H9 (cell line): Measurements from ENCODE around the gene PBX1. TPM values are rescaled to one million over a fixed set of nuclear protein-coding genes. Genes with fewer than 3 reads are reported as not detected.

ENCODE experiments used
- DNase-seq: peaks from one replicate; pipeline ENCODE4 v3.0.0-alpha.2; 2017
- H2AFZ ChIP-seq: one replicate; pipeline ENCODE4 v1.6.1; 2013; ENCODE audit warnings: mild to moderate bottlenecking, low read length, control low read depth, moderate library complexity
- H2AK5ac ChIP-seq: 2 replicates; pipeline ENCODE4 v1.6.1; 2013; ENCODE audit warnings: low read length, control low read depth, mixed read lengths; ENCODE audit not compliant: insufficient read length
- H2BK120ac ChIP-seq: one replicate; pipeline ENCODE4 v1.6.1; 2013; ENCODE audit warnings: low read depth, mild to moderate bottlenecking, low read length, control low read depth, inconsistent platforms; ENCODE audit not compliant: poor library complexity, severe bottlenecking
- H2BK12ac ChIP-seq: 2 replicates; pipeline ENCODE4 v1.6.1; 2013; ENCODE audit warnings: low read length, control low read depth, mixed read lengths, low read depth; ENCODE audit not compliant: insufficient read length
- H2BK15ac ChIP-seq: 2 replicates; pipeline ENCODE4 v1.6.1; 2013; ENCODE audit warnings: low read depth, low read length, control low read depth
- H2BK20ac ChIP-seq: one replicate; pipeline ENCODE4 v1.6.1; 2013; ENCODE audit warnings: low read depth, mild to moderate bottlenecking, low read length, control low read depth, inconsistent platforms; ENCODE audit not compliant: poor library complexity, severe bottlenecking
- H2BK5ac ChIP-seq: 2 replicates; pipeline ENCODE4 v1.6.1; 2013; ENCODE audit warnings: low read length, control low read depth, mixed read lengths; ENCODE audit not compliant: insufficient read length
- H3K14ac ChIP-seq: 2 replicates; pipeline ENCODE4 v1.6.1; 2013; ENCODE audit warnings: low read length, control low read depth; ENCODE audit not compliant: insufficient read depth
- H3K18ac ChIP-seq: 2 replicates; pipeline ENCODE4 v1.6.1; 2013; ENCODE audit warnings: low read depth, mild to moderate bottlenecking, mixed read lengths, low read length, control low read depth; ENCODE audit not compliant: insufficient read length
- H3K23ac ChIP-seq: 2 replicates; pipeline ENCODE4 v1.6.1; 2013; ENCODE audit warnings: low read length, control low read depth, mixed read lengths, low read depth; ENCODE audit not compliant: insufficient read length
- H3K23me2 ChIP-seq: 2 replicates; pipeline ENCODE4 v1.6.1; 2013; ENCODE audit warnings: low read depth, mild to moderate bottlenecking, mixed read lengths, low read length, control low read depth; ENCODE audit not compliant: insufficient read length, poor library complexity, severe bottlenecking
- H3K27ac ChIP-seq: 2 replicates; pipeline ENCODE4 v1.5.1; 2013; ENCODE audit warnings: low read length, control low read depth, mixed read lengths, low read depth; ENCODE audit not compliant: insufficient read length
- H3K27me3 ChIP-seq: 2 replicates; pipeline ENCODE4 v1.6.1; 2013; ENCODE audit warnings: low read length, control low read depth, inconsistent platforms; ENCODE audit not compliant: insufficient read depth
- H3K4ac ChIP-seq: 2 replicates; pipeline ENCODE4 v1.6.1; 2013; ENCODE audit warnings: low read depth, mild to moderate bottlenecking, control low read depth, inconsistent platforms, low read length, moderate library complexity
- H3K4me1 ChIP-seq: 2 replicates; pipeline ENCODE4 v1.6.1; 2013; ENCODE audit warnings: low read length, control low read depth, inconsistent platforms; ENCODE audit not compliant: insufficient read depth
- H3K4me2 ChIP-seq: 2 replicates; pipeline ENCODE4 v1.6.1; 2013; ENCODE audit warnings: low read length, control low read depth, mixed read lengths; ENCODE audit not compliant: insufficient read length, insufficient read depth
- H3K56ac ChIP-seq: 2 replicates; pipeline ENCODE4 v1.6.1; 2013; ENCODE audit warnings: low read depth, mild to moderate bottlenecking, mixed read lengths, low read length, control low read depth; ENCODE audit not compliant: insufficient read length
- H3K79me1 ChIP-seq: 2 replicates; pipeline ENCODE4 v1.6.1; 2013; ENCODE audit warnings: low read depth, mild to moderate bottlenecking, moderate library complexity, low read length, control low read depth, inconsistent platforms; ENCODE audit not compliant: insufficient read depth, poor library complexity, severe bottlenecking
- H3K79me2 ChIP-seq: 2 replicates; pipeline ENCODE4 v1.6.1; 2013; ENCODE audit warnings: low read length, control low read depth, inconsistent platforms; ENCODE audit not compliant: insufficient read depth
- H3K9ac ChIP-seq: 2 replicates; pipeline ENCODE4 v1.6.1; 2013; ENCODE audit warnings: low read length, control low read depth, mixed read lengths; ENCODE audit not compliant: insufficient read length; ENCODE audit errors: extremely low read depth
- H3K9me3 ChIP-seq: one replicate; pipeline ENCODE4 v1.6.1; 2013; ENCODE audit warnings: low read depth, low read length, inconsistent platforms; ENCODE audit not compliant: control insufficient read depth
- H3T11ph ChIP-seq: one replicate; pipeline ENCODE4 v1.6.1; 2013; ENCODE audit warnings: mild to moderate bottlenecking, low read length, control low read depth, inconsistent platforms
- H4K20me1 ChIP-seq: one replicate; pipeline ENCODE4 v1.6.1; 2013; ENCODE audit not compliant: control insufficient read depth, insufficient read length, insufficient read depth
- H4K5ac ChIP-seq: 2 replicates; pipeline ENCODE4 v1.6.1; 2013; ENCODE audit warnings: low read depth, mild to moderate bottlenecking, mixed read lengths, low read length, control low read depth; ENCODE audit not compliant: insufficient read length
- H4K8ac ChIP-seq: replicated peaks from 2 replicates; pipeline ENCODE4 v1.6.1; 2013; ENCODE audit warnings: low read length, control low read depth, mixed read lengths, low read depth; ENCODE audit not compliant: insufficient read length
- H4K91ac ChIP-seq: 2 replicates; pipeline ENCODE4 v1.6.1; 2013; ENCODE audit warnings: low read depth, mild to moderate bottlenecking, moderate library complexity, mixed read lengths, low read length, control low read depth; ENCODE audit not compliant: insufficient read length
- H3K27ac Mint-ChIP-seq, 3 experiments: 2 replicates in 2 of 3; 3 replicates in 1 of 3; pipeline ENCODE4 v1.8.0; 2020 to 2021; ENCODE audit warnings: mixed read lengths in 3 of 3, mild to moderate bottlenecking in 1 of 3, moderate library complexity in 1 of 3
- H3K27me3 Mint-ChIP-seq: 2 replicates; pipeline ENCODE4 v1.8.0; 2021; ENCODE audit warnings: low read depth, mild to moderate bottlenecking, moderate library complexity, mixed read lengths
- H3K36me3 Mint-ChIP-seq, 3 experiments: 2 replicates in 2 of 3; 3 replicates in 1 of 3; pipeline ENCODE4 v1.8.0; 2020 to 2021; ENCODE audit warnings: low read depth in 3 of 3, mixed read lengths in 3 of 3; ENCODE audit not compliant: insufficient read depth in 1 of 3
- H3K4me1 Mint-ChIP-seq, 2 experiments: 2 replicates each; pipeline ENCODE4 v1.8.0; 2020; ENCODE audit warnings: mixed read lengths in 2 of 2
- H3K4me3 Mint-ChIP-seq, 2 experiments: 2 replicates in 1 of 2; 3 replicates in 1 of 2; pipeline ENCODE4 v1.8.0; 2020 to 2021; ENCODE audit warnings: mild to moderate bottlenecking in 2 of 2, mixed read lengths in 2 of 2, moderate library complexity in 1 of 2
- H3K9me3 Mint-ChIP-seq, 2 experiments: 2 replicates in 1 of 2; 3 replicates in 1 of 2; pipeline ENCODE4 v1.8.0; 2020; ENCODE audit warnings: mild to moderate bottlenecking in 2 of 2, mixed read lengths in 2 of 2, moderate library complexity in 1 of 2
- WGBS: extraction: QIAGEN DNeasy Blood & Tissue Kit; methylation state at CpG from one replicate; pipeline ENCODE4 v1.1.7; 2013; ENCODE audit warnings: missing lambda C conversion rate, low lambda C conversion rate, mixed read lengths; ENCODE audit not compliant: insufficient read length; ENCODE audit errors: extremely low coverage; 5-methylcytosine and 5-hydroxymethylcytosine counted together
- total RNA-seq: library from RNA; stranded (reverse); gene quantifications from 2 replicates; pipeline ENCODE4 v1.2.1, GENCODE V29; 2021
- TF ChIP-seq, protein P1 (sequence below): fragments of 200-600 bp; sonication (generic); conservative IDR thresholded peaks from 3 replicates; pipeline ENCODE4 v1.8.0; 2021; ENCODE audit warnings: antibody characterized with exemption, mild to moderate bottlenecking

Gene PBX1
- total RNA-seq, 1 experiment from 2014 or later = 142 TPM

- H3K79me2 ChIP-seq = no peaks in the 10 kb centered on the region; the same call in 1 of the 2 replicates
- no peak overlapping the region for H4K8ac ChIP-seq
- no peak overlapping the region for H2BK5ac ChIP-seq
- no peak overlapping the region for H2BK15ac ChIP-seq
- H3K27me3 ChIP-seq = no peaks in the 10 kb centered on the region
- H3K4me1 ChIP-seq = peaks cover 2% of the 10 kb centered on the region; the same call in 1 of the 2 replicates
- H3K14ac ChIP-seq = no peak overlapping the region
- H4K20me1 ChIP-seq = no peaks in the 10 kb centered on the region
- H3K4ac ChIP-seq = no peak overlapping the region
- no peak overlapping the region for H3K9ac ChIP-seq
- H2AK5ac ChIP-seq = no peak overlapping the region
- no CpG with 5 or more reads among the region's 2 CpGs for WGBS
- Mint-ChIP-seq H3K27me3 (no peaks in the 10 kb centered on the region), H3K4me1 (peaks cover 54 to 69% of the 10 kb centered on the region in 2 experiments), H3K36me3 (peaks cover 0 to 4% (median 4%) of the 10 kb centered on the region in 3 experiments; a peak in 3 of 7 replicates), H3K9me3 (no peaks in the 10 kb centered on the region), H3K27ac (no peak overlapping the region), H3K4me3 (no peak overlapping the region)
- H2BK20ac ChIP-seq = no peak overlapping the region
- peaks cover 1% of the 10 kb centered on the region for H3K79me1 ChIP-seq
- H2BK12ac ChIP-seq = no peak overlapping the region
- no peaks in the 10 kb centered on the region for H3K9me3 ChIP-seq
- H3K4me2 ChIP-seq = no peak overlapping the region
- H3K56ac ChIP-seq = no peak overlapping the region
- no peak for DNase-seq
- no peak overlapping the region for H4K5ac ChIP-seq
- no peak overlapping the region for H3K27ac ChIP-seq
- H3K23me2 ChIP-seq = no peaks in the 10 kb centered on the region
- H3K23ac ChIP-seq = no peak overlapping the region
- no peak overlapping the region for H2AFZ ChIP-seq
- H2BK120ac ChIP-seq = no peak overlapping the region
- no peak overlapping the region for H3T11ph ChIP-seq
- TF ChIP-seq, protein P1, sequence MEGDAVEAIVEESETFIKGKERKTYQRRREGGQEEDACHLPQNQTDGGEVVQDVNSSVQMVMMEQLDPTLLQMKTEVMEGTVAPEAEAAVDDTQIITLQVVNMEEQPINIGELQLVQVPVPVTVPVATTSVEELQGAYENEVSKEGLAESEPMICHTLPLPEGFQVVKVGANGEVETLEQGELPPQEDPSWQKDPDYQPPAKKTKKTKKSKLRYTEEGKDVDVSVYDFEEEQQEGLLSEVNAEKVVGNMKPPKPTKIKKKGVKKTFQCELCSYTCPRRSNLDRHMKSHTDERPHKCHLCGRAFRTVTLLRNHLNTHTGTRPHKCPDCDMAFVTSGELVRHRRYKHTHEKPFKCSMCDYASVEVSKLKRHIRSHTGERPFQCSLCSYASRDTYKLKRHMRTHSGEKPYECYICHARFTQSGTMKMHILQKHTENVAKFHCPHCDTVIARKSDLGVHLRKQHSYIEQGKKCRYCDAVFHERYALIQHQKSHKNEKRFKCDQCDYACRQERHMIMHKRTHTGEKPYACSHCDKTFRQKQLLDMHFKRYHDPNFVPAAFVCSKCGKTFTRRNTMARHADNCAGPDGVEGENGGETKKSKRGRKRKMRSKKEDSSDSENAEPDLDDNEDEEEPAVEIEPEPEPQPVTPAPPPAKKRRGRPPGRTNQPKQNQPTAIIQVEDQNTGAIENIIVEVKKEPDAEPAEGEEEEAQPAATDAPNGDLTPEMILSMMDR = no peak
- H3K18ac ChIP-seq = no peak overlapping the region
- no peak overlapping the region for H4K91ac ChIP-seq
These were observed 218.5 kb downstream of the PBX1 start for GRCh38 chr1:164777518-164777917.
